HL-60 (cell line): ENCODE data around the gene ATP8B4.

ENCODE experiments used
- DNase-seq, 2 experiments: peaks; one replicate each; pipeline ENCODE4 v3.0.0-alpha.2; 2010 to 2020; ENCODE audit warnings: low read depth in 1 of 2, low spot score in 1 of 2
- H3K27ac ChIP-seq: fragments of 250-450 bp; sonication (Bioruptor Pico); replicated peaks from 2 replicates; pipeline ENCODE4 v1.5.1; 2020; ENCODE audit warnings: mild to moderate bottlenecking, moderate library complexity
- H3K27me3 ChIP-seq: fragments of 250-450 bp; sonication (Bioruptor Pico); 2 replicates; pipeline ENCODE4 v1.5.1; 2021; ENCODE audit warnings: mild to moderate bottlenecking, moderate library complexity; ENCODE audit not compliant: insufficient read depth, poor library complexity, severe bottlenecking
- H3K4me3 ChIP-seq: replicated peaks from 2 replicates; pipeline ENCODE4 v1.5.1; 2011; ENCODE audit warnings: mild to moderate bottlenecking, control low read depth, low read length; ENCODE audit not compliant: insufficient read depth
- GABPA ChIP-seq: IDR thresholded peaks from 2 replicates; pipeline ENCODE4 v1.6.1; 2012; ENCODE audit warnings: low read depth
- POLR2AphosphoS5 ChIP-seq: IDR thresholded peaks from 2 replicates; pipeline ENCODE4 v1.6.1; 2012; ENCODE audit warnings: low read depth
- SPI1 ChIP-seq: IDR thresholded peaks from 2 replicates; pipeline ENCODE4 v1.6.1; 2012; ENCODE audit warnings: low read depth, mild to moderate bottlenecking, borderline replicate concordance
- TF ChIP-seq, protein P1 (sequence below): IDR thresholded peaks from 2 replicates; pipeline ENCODE4 v1.6.1; 2012; ENCODE audit warnings: low read depth; ENCODE audit not compliant: insufficient replicate concordance
- TF ChIP-seq, protein P2 (sequence below): IDR thresholded peaks from one replicate; pipeline ENCODE4 v1.5.1; 2011; ENCODE audit warnings: low read length, control low read depth, inconsistent platforms; ENCODE audit not compliant: insufficient read depth

The ATP8B4 gene

DNA sequence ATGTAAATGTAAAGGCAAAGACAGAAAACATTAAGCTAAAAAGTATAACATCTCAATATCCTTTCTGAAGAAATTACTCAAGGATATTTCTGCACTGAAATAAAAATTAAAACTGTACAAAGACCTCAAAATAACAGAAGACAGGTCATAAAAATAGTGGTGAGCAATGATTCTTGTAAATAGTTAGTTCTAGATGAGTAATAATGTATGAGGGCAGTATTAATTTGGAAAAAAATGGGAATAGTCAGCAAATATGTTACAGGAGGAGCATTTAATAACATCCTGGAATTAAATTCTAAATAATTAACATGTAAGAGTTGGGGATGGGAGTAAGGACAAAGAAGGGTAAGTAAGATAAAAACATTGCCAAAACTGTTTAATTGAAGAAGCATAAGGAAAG, 250.7 kb downstream of the ATP8B4 start:
- DNase-seq: no peak
- Histone ChIP-seq H3K27me3 (no peaks in the 10 kb centered on the region), H3K4me3 (no peak overlapping the region), H3K27ac (no peak overlapping the region)
- TF ChIP-seq SPI1: no peak
- TF ChIP-seq, protein P1, sequence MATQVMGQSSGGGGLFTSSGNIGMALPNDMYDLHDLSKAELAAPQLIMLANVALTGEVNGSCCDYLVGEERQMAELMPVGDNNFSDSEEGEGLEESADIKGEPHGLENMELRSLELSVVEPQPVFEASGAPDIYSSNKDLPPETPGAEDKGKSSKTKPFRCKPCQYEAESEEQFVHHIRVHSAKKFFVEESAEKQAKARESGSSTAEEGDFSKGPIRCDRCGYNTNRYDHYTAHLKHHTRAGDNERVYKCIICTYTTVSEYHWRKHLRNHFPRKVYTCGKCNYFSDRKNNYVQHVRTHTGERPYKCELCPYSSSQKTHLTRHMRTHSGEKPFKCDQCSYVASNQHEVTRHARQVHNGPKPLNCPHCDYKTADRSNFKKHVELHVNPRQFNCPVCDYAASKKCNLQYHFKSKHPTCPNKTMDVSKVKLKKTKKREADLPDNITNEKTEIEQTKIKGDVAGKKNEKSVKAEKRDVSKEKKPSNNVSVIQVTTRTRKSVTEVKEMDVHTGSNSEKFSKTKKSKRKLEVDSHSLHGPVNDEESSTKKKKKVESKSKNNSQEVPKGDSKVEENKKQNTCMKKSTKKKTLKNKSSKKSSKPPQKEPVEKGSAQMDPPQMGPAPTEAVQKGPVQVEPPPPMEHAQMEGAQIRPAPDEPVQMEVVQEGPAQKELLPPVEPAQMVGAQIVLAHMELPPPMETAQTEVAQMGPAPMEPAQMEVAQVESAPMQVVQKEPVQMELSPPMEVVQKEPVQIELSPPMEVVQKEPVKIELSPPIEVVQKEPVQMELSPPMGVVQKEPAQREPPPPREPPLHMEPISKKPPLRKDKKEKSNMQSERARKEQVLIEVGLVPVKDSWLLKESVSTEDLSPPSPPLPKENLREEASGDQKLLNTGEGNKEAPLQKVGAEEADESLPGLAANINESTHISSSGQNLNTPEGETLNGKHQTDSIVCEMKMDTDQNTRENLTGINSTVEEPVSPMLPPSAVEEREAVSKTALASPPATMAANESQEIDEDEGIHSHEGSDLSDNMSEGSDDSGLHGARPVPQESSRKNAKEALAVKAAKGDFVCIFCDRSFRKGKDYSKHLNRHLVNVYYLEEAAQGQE: no peak

DNA sequence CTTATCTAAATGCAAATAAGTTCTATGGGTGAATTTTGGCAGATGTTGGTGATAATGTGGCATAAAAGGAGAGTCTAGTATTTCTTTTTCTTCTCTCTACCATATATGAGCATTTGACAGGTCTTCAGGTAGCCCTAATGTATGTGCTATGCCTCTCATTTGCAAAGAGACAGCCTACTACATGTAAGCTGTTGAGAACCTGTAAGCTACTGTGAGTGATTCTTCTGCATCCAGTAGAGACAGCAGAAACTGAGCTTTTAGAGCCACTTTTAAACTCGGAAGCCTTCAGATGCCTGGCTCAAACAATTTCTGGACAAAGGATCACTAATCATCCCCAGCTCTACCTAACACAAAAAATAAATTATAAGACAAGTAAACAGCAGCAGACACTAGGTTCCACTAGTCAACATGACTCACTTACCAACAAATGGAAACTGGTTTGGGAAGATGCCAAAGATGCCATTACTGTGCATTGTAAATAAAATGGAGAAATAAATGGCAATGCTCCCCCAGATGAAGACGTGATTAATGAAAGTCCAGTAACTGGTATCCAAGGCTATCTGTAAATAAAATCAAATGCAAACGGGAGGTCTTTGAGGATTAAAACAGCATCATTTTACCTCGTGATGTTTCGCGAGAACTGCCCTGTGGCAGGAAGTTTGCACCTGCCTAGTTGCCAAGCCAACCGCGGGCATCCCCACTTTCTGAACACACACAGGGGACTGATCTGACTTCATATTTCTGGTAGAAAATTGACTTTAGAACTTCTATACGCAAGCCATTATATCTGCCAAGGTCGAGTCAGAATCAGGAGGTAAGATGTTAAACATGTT, 252.9 kb downstream of the ATP8B4 start:
- Histone ChIP-seq H3K27ac (no peak overlapping the region), H3K4me3 (no peak overlapping the region), H3K27me3 (no peaks in the 10 kb centered on the region)
- no peak for DNase-seq
- TF ChIP-seq GABPA (no peak), SPI1 (no peak), POLR2AphosphoS5 (no peak)
- TF ChIP-seq, protein P1: no peak

DNA sequence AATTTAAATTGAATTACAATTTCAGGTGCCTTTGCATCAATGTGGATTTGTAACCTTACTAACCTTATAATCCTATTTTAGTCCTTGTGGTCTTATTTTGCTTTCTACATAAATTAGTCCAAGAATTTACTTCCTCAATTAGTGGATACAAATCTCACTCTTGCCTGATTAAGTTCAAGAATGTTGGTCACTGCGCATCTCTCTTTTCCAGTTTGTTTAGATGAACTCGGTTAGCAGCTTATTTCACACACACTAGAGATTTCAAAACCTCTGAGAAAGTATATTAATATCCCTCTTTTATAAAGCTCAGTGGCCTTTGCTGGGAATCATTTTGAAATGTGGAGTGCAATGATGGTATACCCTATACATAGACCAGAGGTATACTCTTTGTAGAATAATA, 254.8 kb downstream of the ATP8B4 start:
- Histone ChIP-seq H3K27ac (no peak overlapping the region), H3K4me3 (no peak overlapping the region), H3K27me3 (no peaks in the 10 kb centered on the region)
- TF ChIP-seq SPI1 (no peak), GABPA (no peak), POLR2AphosphoS5 (no peak)
- TF ChIP-seq, protein P1: no peak
- TF ChIP-seq, protein P2, sequence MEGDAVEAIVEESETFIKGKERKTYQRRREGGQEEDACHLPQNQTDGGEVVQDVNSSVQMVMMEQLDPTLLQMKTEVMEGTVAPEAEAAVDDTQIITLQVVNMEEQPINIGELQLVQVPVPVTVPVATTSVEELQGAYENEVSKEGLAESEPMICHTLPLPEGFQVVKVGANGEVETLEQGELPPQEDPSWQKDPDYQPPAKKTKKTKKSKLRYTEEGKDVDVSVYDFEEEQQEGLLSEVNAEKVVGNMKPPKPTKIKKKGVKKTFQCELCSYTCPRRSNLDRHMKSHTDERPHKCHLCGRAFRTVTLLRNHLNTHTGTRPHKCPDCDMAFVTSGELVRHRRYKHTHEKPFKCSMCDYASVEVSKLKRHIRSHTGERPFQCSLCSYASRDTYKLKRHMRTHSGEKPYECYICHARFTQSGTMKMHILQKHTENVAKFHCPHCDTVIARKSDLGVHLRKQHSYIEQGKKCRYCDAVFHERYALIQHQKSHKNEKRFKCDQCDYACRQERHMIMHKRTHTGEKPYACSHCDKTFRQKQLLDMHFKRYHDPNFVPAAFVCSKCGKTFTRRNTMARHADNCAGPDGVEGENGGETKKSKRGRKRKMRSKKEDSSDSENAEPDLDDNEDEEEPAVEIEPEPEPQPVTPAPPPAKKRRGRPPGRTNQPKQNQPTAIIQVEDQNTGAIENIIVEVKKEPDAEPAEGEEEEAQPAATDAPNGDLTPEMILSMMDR: no peak
- DNase-seq: no peak

DNA sequence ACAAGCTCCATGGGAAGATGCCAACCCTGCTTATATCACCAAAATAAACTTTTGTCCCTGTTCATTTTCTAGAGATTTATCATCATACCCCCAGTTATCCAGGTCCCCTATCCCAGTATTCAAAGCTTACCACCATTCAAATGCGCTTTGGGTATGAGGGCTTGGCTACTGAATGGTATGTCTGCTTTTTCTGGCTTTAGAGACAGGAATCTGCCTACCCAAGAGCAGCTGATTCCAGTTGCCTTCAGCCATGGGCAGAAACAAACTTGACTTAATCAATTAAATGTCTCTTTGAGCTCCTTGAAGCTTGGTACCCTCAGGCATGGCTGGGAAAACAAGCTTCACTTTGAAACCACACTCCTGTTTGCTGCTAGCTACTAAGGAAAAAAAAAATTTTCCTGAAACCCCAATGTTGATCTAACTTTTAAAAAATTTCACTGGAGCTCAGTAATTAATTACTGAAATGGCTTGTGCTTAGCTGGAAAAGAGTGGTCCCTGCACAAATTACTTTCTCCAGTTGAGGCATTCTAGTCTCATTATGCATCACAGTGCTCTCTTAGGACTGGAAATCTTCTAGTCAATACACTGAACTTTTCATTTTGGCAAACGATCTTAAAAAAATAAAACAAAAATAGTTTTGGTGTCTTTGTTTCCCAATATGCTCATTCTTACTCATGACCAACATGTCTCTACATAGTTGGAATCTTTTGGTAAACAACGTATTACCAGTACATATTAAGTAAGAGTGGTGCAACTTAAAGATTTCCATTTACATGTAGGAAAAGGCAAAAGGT, 255.4 kb downstream of the ATP8B4 start:
- no peaks in the 10 kb centered on the region for H3K27me3 ChIP-seq
- H3K27ac ChIP-seq: no peak overlapping the region
- H3K4me3 ChIP-seq: no peak overlapping the region
- TF ChIP-seq, protein P1: no peak
- TF ChIP-seq GABPA (no peak), SPI1 (no peak), POLR2AphosphoS5 (no peak)
- TF ChIP-seq, protein P2: no peak
- DNase-seq: no peak
